A549 (cell line): ENCODE results near the gene PLEKHA7. TPM values are rescaled to one million over a fixed set of nuclear protein-coding genes. Genes with fewer than 3 reads are reported as not detected.

Source experiments
- ATAC-seq, 2 experiments: fragments of 200-7000 bp in 1 of 2; fragments of >200 bp in 1 of 2; cut with Nextera tagmentation in 1 of 2; cut with Tn5 transposase in 1 of 2; 3 replicates each; pipeline versions ENCODE4 v1.8.0 to v1.9.1; 2018 to 2020; ENCODE audit warnings: mild to moderate bottlenecking in 1 of 2, moderate library complexity in 1 of 2
- CTCF ChIA-PET: fragments of 300-600 bp; sonication (Branson Sonifier 250); formaldehyde crosslinking; extraction: SDS; loops from one replicate; lab custom pipeline; 2021; ENCODE audit warnings: antibody characterized with exemption, inconsistent platforms; lab: Yijun Ruan, JAX
- POLR2A ChIA-PET: fragments of 350-600 bp; formaldehyde crosslinking; extraction: SDS; loops from one replicate; lab custom pipeline; 2021; ENCODE audit warnings: antibody characterized with exemption, inconsistent platforms; lab: Yijun Ruan, JAX
- DNase-seq, 2 experiments: peaks; one replicate each; pipeline versions ENCODE4 v3.0.0 to v3.0.0-alpha.2; 2011 to 2016; ENCODE audit warnings: low read depth in 1 of 2, low spot score in 1 of 2
- FAIRE-seq: peaks from 2 replicates; lab custom pipeline; 2011; peaks lifted over from hg19 to GRCh38; lab: Jason Lieb, UNC
- H3K27ac ChIP-seq, 2 experiments: fragments of >200 bp; sonication (Bioruptor Twin); formaldehyde crosslinking; 3 replicates each; pipeline ENCODE4 v1.5.1; 2016 to 2017
- H3K4me1 ChIP-seq: fragments of >200 bp; sonication (Bioruptor Twin); formaldehyde crosslinking; 3 replicates; pipeline ENCODE4 v1.6.1; 2016
- H3K4me2 ChIP-seq: fragments of >200 bp; sonication (Bioruptor Twin); formaldehyde crosslinking; 3 replicates; pipeline ENCODE4 v1.6.1; 2016
- H3K4me3 ChIP-seq: fragments of >200 bp; sonication (Bioruptor Twin); formaldehyde crosslinking; 3 replicates; pipeline ENCODE4 v1.5.1; 2016
- H3K9me3 ChIP-seq: fragments of >200 bp; sonication (Bioruptor Twin); formaldehyde crosslinking; 3 replicates; pipeline ENCODE4 v1.6.1; 2016
- BHLHE40 ChIP-seq: IDR thresholded peaks from 2 replicates; pipeline ENCODE4 v1.6.1; 2012; ENCODE audit warnings: low read depth, low read length, inconsistent platforms
- CBX8 ChIP-seq: fragments of 200-600 bp; sonication (generic); IDR thresholded peaks from 2 replicates; pipeline ENCODE4 v1.6.1; 2016
- GATA3 ChIP-seq: IDR thresholded peaks from 2 replicates; pipeline ENCODE4 v1.6.1; 2012; ENCODE audit warnings: borderline replicate concordance
- JUNB ChIP-seq: fragments of >200 bp; sonication (Bioruptor Twin); formaldehyde crosslinking; IDR thresholded peaks from 2 replicates; pipeline ENCODE4 v1.6.1; 2016
- KDM5A ChIP-seq: fragments of 200-600 bp; sonication (generic); IDR thresholded peaks from 2 replicates; pipeline ENCODE4 v1.6.1; 2016; ENCODE audit warnings: antibody characterized with exemption, mild to moderate bottlenecking
- POLR2AphosphoS2 ChIP-seq: conservative IDR thresholded peaks from 2 replicates; pipeline ENCODE4 v1.6.1; 2012; ENCODE audit warnings: low read length, improper control_type of control experiment, inconsistent platforms
- RAD21 ChIP-seq, 2 experiments: fragments of >200 bp in 1 of 2; sonication (Bioruptor Twin) in 1 of 2; formaldehyde crosslinking in 1 of 2; IDR thresholded peaks in 1 of 2; conservative IDR thresholded peaks in 1 of 2; 2 replicates in 1 of 2; 3 replicates in 1 of 2; pipeline ENCODE4 v1.6.1; 2012 to 2018; ENCODE audit warnings: inconsistent platforms in 1 of 2
- RARB ChIP-seq: fragments of 250-450 bp; sonication (Bioruptor Pico); IDR thresholded peaks from 2 replicates; pipeline ENCODE4 v1.8.0; 2021; ENCODE audit warnings: mild to moderate bottlenecking, moderate library complexity
- SMC3 ChIP-seq: fragments of >200 bp; sonication (Bioruptor Twin); formaldehyde crosslinking; IDR thresholded peaks from 3 replicates; pipeline ENCODE4 v1.6.1; 2018; ENCODE audit warnings: inconsistent platforms
- TFCP2L1 ChIP-seq: fragments of 250-450 bp; sonication (Bioruptor Pico); IDR thresholded peaks from 2 replicates; pipeline ENCODE4 v1.5.0; 2021; ENCODE audit warnings: mild to moderate bottlenecking
- ZC3H11A ChIP-seq: fragments of 450-650 bp; IDR thresholded peaks from 2 replicates; pipeline ENCODE4 v1.6.1; 2014; ENCODE audit warnings: antibody characterized with exemption, mild to moderate bottlenecking
- ZFP36 ChIP-seq: fragments of 450-650 bp; IDR thresholded peaks from 2 replicates; pipeline ENCODE4 v1.6.1; 2014; ENCODE audit warnings: borderline replicate concordance; ENCODE audit not compliant: partially characterized antibody
- WGBS: methylation state at CpG from one replicate; pipeline ENCODE4 v1.1.6; 2017; ENCODE audit errors: missing lambda C conversion rate; 5-methylcytosine and 5-hydroxymethylcytosine counted together
- polyA plus RNA-seq, 4 experiments: library from polyadenylated mRNA; depleted of rRNA in 3 of 4; stranded (reverse); fragments of >200 nt; fragmentation: RNase III in 1 of 4; extraction: RNeasy Plus Mini Kit Qiagen cat#74134 plus additional on column Dnase treatment in 1 of 4; gene quantifications; 2 replicates in 3 of 4; 3 replicates in 1 of 4; pipeline ENCODE4 v1.2.3, GENCODE V29; 2011 to 2017
- TF ChIP-seq, protein P1 (sequence below): fragments of >200 bp; sonication (Bioruptor Twin); formaldehyde crosslinking; IDR thresholded peaks from 3 replicates; pipeline ENCODE4 v1.5.1; 2016
- TF ChIP-seq, protein P2 (sequence below): fragments of 150-350 bp; IDR thresholded peaks from 2 replicates; pipeline ENCODE4 v1.6.1; 2014; ENCODE audit warnings: low read depth, mild to moderate bottlenecking, low read length
- TF ChIP-seq, protein P3 (sequence below): fragments of 200-600 bp; sonication (generic); IDR thresholded peaks from 2 replicates; pipeline ENCODE4 v1.6.1; 2016; ENCODE audit warnings: antibody characterized with exemption, mild to moderate bottlenecking, moderate library complexity
- TF ChIP-seq, protein P4 (sequence below): IDR thresholded peaks from 2 replicates; pipeline ENCODE4 v1.6.1; 2012

Gene PLEKHA7
- polyA plus RNA-seq, 2 of the 4 experiments (the other 2 are of a cell fraction) = 8.7 to 13.8 TPM

DNA sequence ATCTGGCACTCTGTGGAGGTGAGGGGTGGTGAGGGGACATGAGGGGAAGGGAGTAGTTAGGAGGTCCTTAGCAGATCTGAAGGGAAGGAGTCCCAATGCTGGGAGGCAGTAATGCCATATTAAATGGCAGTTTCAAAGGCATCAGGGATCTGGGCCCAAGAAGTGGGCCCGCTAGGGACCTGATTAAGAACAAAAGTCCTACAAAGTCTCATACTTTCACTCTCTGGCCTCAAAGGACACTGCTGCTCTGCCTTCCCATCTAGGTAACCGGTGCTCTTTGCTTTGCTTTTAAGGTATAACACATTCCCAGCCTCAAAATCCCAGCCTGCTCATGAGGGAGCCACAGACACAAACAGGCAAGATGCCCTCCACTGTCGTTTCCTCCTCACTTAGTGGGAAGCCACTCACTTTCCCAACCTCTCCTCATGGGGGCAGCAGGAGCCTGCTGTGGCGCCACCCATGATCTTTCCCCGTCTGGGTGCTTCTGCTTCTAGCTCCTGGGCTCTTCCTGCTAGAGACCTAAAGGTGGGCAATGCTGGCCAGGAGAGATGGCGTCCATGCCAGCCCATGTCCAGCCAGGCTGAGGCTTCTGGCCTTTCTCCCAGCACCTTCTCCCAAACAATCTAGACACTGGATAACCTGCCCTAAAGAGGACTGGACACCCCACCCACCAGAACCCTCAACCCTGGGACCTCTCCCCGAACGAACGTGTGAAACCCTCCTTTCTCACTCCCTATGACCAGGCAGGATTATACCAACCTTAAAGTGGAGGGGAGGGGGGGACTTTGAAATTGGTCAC is 68.3 kb downstream of the PLEKHA7 start:
- FAIRE-seq (no peak), ATAC-seq (peak; percentile 99), DNase-seq (peak; percentile 74 to 76)
- TF ChIP-seq, protein P1, sequence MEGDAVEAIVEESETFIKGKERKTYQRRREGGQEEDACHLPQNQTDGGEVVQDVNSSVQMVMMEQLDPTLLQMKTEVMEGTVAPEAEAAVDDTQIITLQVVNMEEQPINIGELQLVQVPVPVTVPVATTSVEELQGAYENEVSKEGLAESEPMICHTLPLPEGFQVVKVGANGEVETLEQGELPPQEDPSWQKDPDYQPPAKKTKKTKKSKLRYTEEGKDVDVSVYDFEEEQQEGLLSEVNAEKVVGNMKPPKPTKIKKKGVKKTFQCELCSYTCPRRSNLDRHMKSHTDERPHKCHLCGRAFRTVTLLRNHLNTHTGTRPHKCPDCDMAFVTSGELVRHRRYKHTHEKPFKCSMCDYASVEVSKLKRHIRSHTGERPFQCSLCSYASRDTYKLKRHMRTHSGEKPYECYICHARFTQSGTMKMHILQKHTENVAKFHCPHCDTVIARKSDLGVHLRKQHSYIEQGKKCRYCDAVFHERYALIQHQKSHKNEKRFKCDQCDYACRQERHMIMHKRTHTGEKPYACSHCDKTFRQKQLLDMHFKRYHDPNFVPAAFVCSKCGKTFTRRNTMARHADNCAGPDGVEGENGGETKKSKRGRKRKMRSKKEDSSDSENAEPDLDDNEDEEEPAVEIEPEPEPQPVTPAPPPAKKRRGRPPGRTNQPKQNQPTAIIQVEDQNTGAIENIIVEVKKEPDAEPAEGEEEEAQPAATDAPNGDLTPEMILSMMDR = peak; percentile 89
- TF ChIP-seq RAD21 (conservative IDR thresholded peaks at IDR 0.05 in 1 of 2, IDR thresholded peaks at IDR 0.05 in 1 of 2) (peak; percentile 92 to 97), SMC3 (peak; percentile 87), KDM5A (no peak), BHLHE40 (no peak)
- TF ChIP-seq, protein P2, sequence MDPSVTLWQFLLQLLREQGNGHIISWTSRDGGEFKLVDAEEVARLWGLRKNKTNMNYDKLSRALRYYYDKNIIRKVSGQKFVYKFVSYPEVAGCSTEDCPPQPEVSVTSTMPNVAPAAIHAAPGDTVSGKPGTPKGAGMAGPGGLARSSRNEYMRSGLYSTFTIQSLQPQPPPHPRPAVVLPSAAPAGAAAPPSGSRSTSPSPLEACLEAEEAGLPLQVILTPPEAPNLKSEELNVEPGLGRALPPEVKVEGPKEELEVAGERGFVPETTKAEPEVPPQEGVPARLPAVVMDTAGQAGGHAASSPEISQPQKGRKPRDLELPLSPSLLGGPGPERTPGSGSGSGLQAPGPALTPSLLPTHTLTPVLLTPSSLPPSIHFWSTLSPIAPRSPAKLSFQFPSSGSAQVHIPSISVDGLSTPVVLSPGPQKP = no peak
- Histone ChIP-seq H3K9me3 (no peaks in the 10 kb centered on the region), H3K4me2 (no peak overlapping the region), H3K27ac (peak overlapping the region in 1 of 2 experiments; percentile 61; a peak in 3 of 6 replicates), H3K4me3 (no peak overlapping the region), H3K4me1 (peaks cover 12% of the 10 kb centered on the region)
- WGBS = 44% methylated on average over 9 of the region's 9 CpGs
- ChIA-PET POLR2A (no interaction called here), CTCF (interaction anchor here (0.6 to 3.4 kb wide), 18 partner anchors 9 to 342 kb away, joined by 3 to 41 read pairs (median 4); no protein-coding TSS in a partner anchor)

DNA sequence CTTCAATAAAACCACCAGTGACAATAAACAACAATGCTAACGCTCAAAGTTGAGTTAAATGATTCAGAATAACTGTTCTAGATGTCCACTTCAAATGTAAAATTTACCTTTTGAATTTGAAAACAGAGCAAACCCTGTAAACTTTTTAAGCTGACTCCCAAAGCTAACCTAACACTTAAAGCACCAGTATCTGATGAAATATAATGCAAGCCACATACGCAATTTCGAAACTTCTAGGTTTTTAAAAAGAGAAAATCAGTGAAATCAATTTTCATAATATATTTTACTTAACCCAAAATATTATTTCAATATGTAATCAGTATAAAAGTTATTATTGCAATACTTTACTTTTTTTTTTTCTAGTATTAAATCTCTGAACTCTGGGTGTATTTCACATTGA is 71.3 kb downstream of the PLEKHA7 start:
- ChIA-PET CTCF (interaction anchor here (1.5 to 7.7 kb wide), 2 partner anchors 44 to 122 kb away, joined by 3 to 72 read pairs; no protein-coding TSS in a partner anchor), POLR2A (interaction anchor here (0.5 to 1.4 kb wide), 2 partner anchors 70 to 135 kb away, joined by 3 read pairs; no protein-coding TSS in a partner anchor)
- WGBS = 95% methylated on average over 3 of the region's 3 CpGs

More for the DNA sequence above, 71.3 kb downstream of the PLEKHA7 start:
- no peak for TF ChIP-seq CBX8
- TF ChIP-seq GATA3 = no peak
- TF ChIP-seq, protein P3, sequence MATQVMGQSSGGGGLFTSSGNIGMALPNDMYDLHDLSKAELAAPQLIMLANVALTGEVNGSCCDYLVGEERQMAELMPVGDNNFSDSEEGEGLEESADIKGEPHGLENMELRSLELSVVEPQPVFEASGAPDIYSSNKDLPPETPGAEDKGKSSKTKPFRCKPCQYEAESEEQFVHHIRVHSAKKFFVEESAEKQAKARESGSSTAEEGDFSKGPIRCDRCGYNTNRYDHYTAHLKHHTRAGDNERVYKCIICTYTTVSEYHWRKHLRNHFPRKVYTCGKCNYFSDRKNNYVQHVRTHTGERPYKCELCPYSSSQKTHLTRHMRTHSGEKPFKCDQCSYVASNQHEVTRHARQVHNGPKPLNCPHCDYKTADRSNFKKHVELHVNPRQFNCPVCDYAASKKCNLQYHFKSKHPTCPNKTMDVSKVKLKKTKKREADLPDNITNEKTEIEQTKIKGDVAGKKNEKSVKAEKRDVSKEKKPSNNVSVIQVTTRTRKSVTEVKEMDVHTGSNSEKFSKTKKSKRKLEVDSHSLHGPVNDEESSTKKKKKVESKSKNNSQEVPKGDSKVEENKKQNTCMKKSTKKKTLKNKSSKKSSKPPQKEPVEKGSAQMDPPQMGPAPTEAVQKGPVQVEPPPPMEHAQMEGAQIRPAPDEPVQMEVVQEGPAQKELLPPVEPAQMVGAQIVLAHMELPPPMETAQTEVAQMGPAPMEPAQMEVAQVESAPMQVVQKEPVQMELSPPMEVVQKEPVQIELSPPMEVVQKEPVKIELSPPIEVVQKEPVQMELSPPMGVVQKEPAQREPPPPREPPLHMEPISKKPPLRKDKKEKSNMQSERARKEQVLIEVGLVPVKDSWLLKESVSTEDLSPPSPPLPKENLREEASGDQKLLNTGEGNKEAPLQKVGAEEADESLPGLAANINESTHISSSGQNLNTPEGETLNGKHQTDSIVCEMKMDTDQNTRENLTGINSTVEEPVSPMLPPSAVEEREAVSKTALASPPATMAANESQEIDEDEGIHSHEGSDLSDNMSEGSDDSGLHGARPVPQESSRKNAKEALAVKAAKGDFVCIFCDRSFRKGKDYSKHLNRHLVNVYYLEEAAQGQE = no peak
- TF ChIP-seq JUNB = no peak
- no peak for TF ChIP-seq RARB (CRISPR knock-in tag)
- TF ChIP-seq, protein P4, sequence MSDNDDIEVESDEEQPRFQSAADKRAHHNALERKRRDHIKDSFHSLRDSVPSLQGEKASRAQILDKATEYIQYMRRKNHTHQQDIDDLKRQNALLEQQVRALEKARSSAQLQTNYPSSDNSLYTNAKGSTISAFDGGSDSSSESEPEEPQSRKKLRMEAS = no peak
- no peak for TF ChIP-seq POLR2AphosphoS2
- TF ChIP-seq TFCP2L1 = no peak
- no peak for TF ChIP-seq ZC3H11A
- TF ChIP-seq ZFP36 = no peak
- FAIRE-seq = no peak
- no peak overlapping the region for H3K4me2 ChIP-seq
- no peaks in the 10 kb centered on the region for H3K9me3 ChIP-seq
- peaks cover 12% of the 10 kb centered on the region for H3K4me1 ChIP-seq
- no peak for ATAC-seq
- no peak overlapping the region for H3K4me3 ChIP-seq
- peak overlapping the region in 1 of 2 experiments; percentile 5; a peak in 2 of 6 replicates for H3K27ac ChIP-seq
- DNase-seq = no peak
